ENCODE data around the gene C12orf56. TPM values are rescaled to one million over a fixed set of nuclear protein-coding genes. Genes with fewer than 3 reads are reported as not detected.
"Not testable (repeated sequence)": the region's sequence is repeated elsewhere in the genome, so short reads cannot be mapped to it uniquely, and the experiment has no call there.

Gene C12orf56
- total and polyA plus RNA-seq, 9 of the 15 experiments (the other 6 are each of a cell fraction or from before 2014, with no cell fraction given), result 0.40 to 4.8 (median 1.2) TPM

- FAIRE-seq; DNase-seq (ENCODE audit: extremely low read depth in 1 of 4, low spot score in 3 of 4); ATAC-seq; H3K4me1 ChIP-seq (replicated peaks in 1 of 2; ENCODE audit: control insufficient read depth in 2 of 2, insufficient read depth in 2 of 2, low read length in 2 of 2); H2AFZ ChIP-seq (ENCODE audit: low read depth, low read length); CTCF ChIA-PET (ENCODE audit: low intra/inter-chr PET ratio); BruUV-seq (replicated peaks); H3K4me3 ChIP-seq; H3K9me3 ChIP-seq (replicated peaks; ENCODE audit: control insufficient read depth, insufficient read depth, low read depth, low read length); H3K36me3 ChIP-seq (ENCODE audit: control insufficient read depth, insufficient read depth, low read length); H3K4me2 ChIP-seq (ENCODE audit: insufficient read depth, low read length); POLR2A ChIA-PET; in situ Hi-C loops (cut with MboI); H3K27me3 ChIP-seq (ENCODE audit: control insufficient read depth in 2 of 2, insufficient read depth in 2 of 2, low read length in 2 of 2); H3K9me1 ChIP-seq (ENCODE audit: control insufficient read depth, insufficient read depth, low read length); intact Hi-C loops (cut with micrococcal nuclease); H3K9ac ChIP-seq (ENCODE audit: insufficient read depth in 1 of 2, low read depth in 2 of 2, low read length in 2 of 2); H4K20me1 ChIP-seq (replicated peaks; ENCODE audit: control insufficient read depth, insufficient read depth, low read length); H3K27ac ChIP-seq (ENCODE audit: extremely low read depth, low read depth, low read length); H3K79me2 ChIP-seq (ENCODE audit: control insufficient read depth, insufficient read depth, low read length): not testable (repeated sequence)
- 0% methylated on average over 2 of the region's 2 CpGs for WGBS (ENCODE audit: insufficient coverage, low coverage, missing lambda C conversion rate)
Observed at GRCh38 chr12:64340546-64340945, 50.0 kb downstream of the C12orf56 start.

GRCh38 chr12:64335886-64336466 is 54.6 kb downstream of the C12orf56 start:
- ChIA-PET POLR2A (no interaction called here), CTCF (ENCODE audit: low intra/inter-chr PET ratio) (interaction anchor here (0.6 kb wide), 1 partner anchor 70 kb away, joined by 3 read pairs; no protein-coding TSS in a partner anchor)
- no peaks in the 10 kb centered on the region for H4K20me1 ChIP-seq (replicated peaks; ENCODE audit: control insufficient read depth, insufficient read depth, low read length)
- TF ChIP-seq GABPA (tag; conservative IDR thresholded peaks at IDR 0.05; ENCODE audit: low read depth) (no peak), KLF13 (tag; IDR thresholded peaks at IDR 0.05; ENCODE audit: borderline replicate concordance, low read depth) (no peak), ZNF311 (CRISPR knock-in tag; IDR thresholded peaks at IDR 0.05) (no peak)
- TF ChIP-seq, protein P1, sequence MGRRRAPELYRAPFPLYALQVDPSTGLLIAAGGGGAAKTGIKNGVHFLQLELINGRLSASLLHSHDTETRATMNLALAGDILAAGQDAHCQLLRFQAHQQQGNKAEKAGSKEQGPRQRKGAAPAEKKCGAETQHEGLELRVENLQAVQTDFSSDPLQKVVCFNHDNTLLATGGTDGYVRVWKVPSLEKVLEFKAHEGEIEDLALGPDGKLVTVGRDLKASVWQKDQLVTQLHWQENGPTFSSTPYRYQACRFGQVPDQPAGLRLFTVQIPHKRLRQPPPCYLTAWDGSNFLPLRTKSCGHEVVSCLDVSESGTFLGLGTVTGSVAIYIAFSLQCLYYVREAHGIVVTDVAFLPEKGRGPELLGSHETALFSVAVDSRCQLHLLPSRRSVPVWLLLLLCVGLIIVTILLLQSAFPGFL (CRISPR knock-in tag; IDR thresholded peaks at IDR 0.05), result no peak
- no peak overlapping the region for H3K27ac ChIP-seq (ENCODE audit: extremely low read depth, low read depth, low read length)
- H3K4me1 ChIP-seq (replicated peaks in 1 of 2; ENCODE audit: control insufficient read depth in 2 of 2, insufficient read depth in 2 of 2, low read length in 2 of 2), result no peaks in the 10 kb centered on the region
- H2AFZ ChIP-seq (ENCODE audit: low read depth, low read length), result no peak overlapping the region
- H3K36me3 ChIP-seq (ENCODE audit: control insufficient read depth, insufficient read depth, low read length), result no peaks in the 10 kb centered on the region
- DNase-seq (ENCODE audit: extremely low read depth in 1 of 4, low spot score in 3 of 4) (no peak), ATAC-seq (no peak), FAIRE-seq (no peak)
- no peaks in the 10 kb centered on the region for H3K9me1 ChIP-seq (ENCODE audit: control insufficient read depth, insufficient read depth, low read length)
- in situ Hi-C loops (cut with MboI), result no loop called here
- H3K79me2 ChIP-seq (ENCODE audit: control insufficient read depth, insufficient read depth, low read length), result no peaks in the 10 kb centered on the region
- no peaks in the 10 kb centered on the region for H3K9me3 ChIP-seq (replicated peaks; ENCODE audit: control insufficient read depth, insufficient read depth, low read depth, low read length)
- 0% methylated on average over 4 of the region's 4 CpGs for WGBS (ENCODE audit: insufficient coverage, low coverage, missing lambda C conversion rate)
- H3K4me2 ChIP-seq (ENCODE audit: insufficient read depth, low read length), result no peak overlapping the region
- peaks cover 5 to 13% of the 10 kb centered on the region in 2 experiments; a peak in 3 of 5 replicates for H3K27me3 ChIP-seq (ENCODE audit: control insufficient read depth in 2 of 2, insufficient read depth in 2 of 2, low read length in 2 of 2)
- no peak overlapping the region for H3K4me3 ChIP-seq
- H3K9ac ChIP-seq (ENCODE audit: insufficient read depth in 1 of 2, low read depth in 2 of 2, low read length in 2 of 2), result no peak overlapping the region
- BruUV-seq (replicated peaks), result no TSS peak
- intact Hi-C loops (cut with micrococcal nuclease), result no loop called here

Measured in K562 (cell line).